Neural cell (in vitro differentiated cells): ENCODE measurements around the gene NBL1. TPM values are rescaled to one million over a fixed set of nuclear protein-coding genes. Genes with fewer than 3 reads are reported as not detected.

Experiments
- H2AFZ ChIP-seq: fragments of 200-600, 300-800 bp; sonication (generic), shearing (Covaris generic); 2 replicates; pipeline ENCODE4 v1.6.0; 2014; ENCODE audit warnings: low read depth, mild to moderate bottlenecking, antibody characterized with exemption, low read length, moderate library complexity
- H3F3A ChIP-seq: fragments of 200-600 bp; shearing (Covaris generic); 2 replicates; pipeline ENCODE4 v1.6.1; 2016; ENCODE audit warnings: mild to moderate bottlenecking, moderate library complexity, mixed read lengths, antibody characterized with exemption, low read length; ENCODE audit not compliant: insufficient read depth, poor library complexity, severe bottlenecking
- H3K27ac ChIP-seq: fragments of 200-600, 300-800 bp; sonication (generic), shearing (Covaris generic); 2 replicates; pipeline ENCODE4 v1.5.1; 2014; ENCODE audit warnings: mild to moderate bottlenecking, low read length, moderate library complexity
- H3K27me3 ChIP-seq: fragments of 300-800, 200-600 bp; sonication (generic), shearing (Covaris generic); 2 replicates; pipeline ENCODE4 v1.6.0; 2014; ENCODE audit warnings: mild to moderate bottlenecking, low read depth, low read length, moderate library complexity; ENCODE audit not compliant: insufficient read depth
- H3K36me3 ChIP-seq: fragments of 300-800, 200-600 bp; sonication (generic), shearing (Covaris generic); 2 replicates; pipeline ENCODE4 v1.5.1; 2014; ENCODE audit warnings: mild to moderate bottlenecking, antibody characterized with exemption, low read length, moderate library complexity; ENCODE audit not compliant: insufficient read depth
- H3K4me2 ChIP-seq: fragments of 300-800, 200-600 bp; sonication (generic), shearing (Covaris generic); 2 replicates; pipeline ENCODE4 v1.6.0; 2014; ENCODE audit warnings: mild to moderate bottlenecking, low read length
- H3K4me3 ChIP-seq: fragments of 300-800, 200-600 bp; sonication (generic), shearing (Covaris generic); 2 replicates; pipeline ENCODE4 v1.5.1; 2014; ENCODE audit warnings: mild to moderate bottlenecking, low read length, moderate library complexity
- H3K79me2 ChIP-seq: fragments of 200-600 bp; shearing (Covaris generic); replicated peaks from 2 replicates; pipeline ENCODE4 v1.6.0; 2014; ENCODE audit warnings: mild to moderate bottlenecking, low read length, moderate library complexity; ENCODE audit not compliant: insufficient read depth
- H3K9ac ChIP-seq: fragments of 300-800, 200-600 bp; sonication (generic), shearing (Covaris generic); 2 replicates; pipeline ENCODE4 v1.6.1; 2016; ENCODE audit warnings: mild to moderate bottlenecking, low read length, mixed read lengths
- H3K9me2 ChIP-seq: fragments of 200-600 bp; shearing (Covaris generic); 2 replicates; pipeline ENCODE4 v1.6.1; 2016; ENCODE audit warnings: mild to moderate bottlenecking, low read length, mixed read lengths; ENCODE audit not compliant: insufficient read depth
- H3K9me3 ChIP-seq: fragments of 200-600, 300-800 bp; sonication (generic), shearing (Covaris generic); 2 replicates; pipeline ENCODE4 v1.6.1; 2016; ENCODE audit warnings: mild to moderate bottlenecking, mixed run types, low read length, moderate library complexity, mixed read lengths
- H4K20me1 ChIP-seq: fragments of 200-600 bp; shearing (Covaris generic); 2 replicates; pipeline ENCODE4 v1.6.1; 2016; ENCODE audit warnings: mild to moderate bottlenecking, mixed run types; ENCODE audit not compliant: insufficient read depth
- EP300 ChIP-seq: fragments of 450-650 bp; conservative IDR thresholded peaks from 2 replicates; pipeline ENCODE4 v1.6.1; 2014; ENCODE audit warnings: antibody characterized with exemption, mild to moderate bottlenecking, moderate library complexity; ENCODE audit not compliant: poor library complexity, severe bottlenecking
- EZH2 ChIP-seq: fragments of 200-600, 300-800 bp; shearing (Covaris generic), sonication (generic); IDR thresholded peaks from 2 replicates; pipeline ENCODE4 v1.6.1; 2014; ENCODE audit warnings: antibody characterized with exemption, low read length, borderline replicate concordance, mild to moderate bottlenecking; ENCODE audit not compliant: insufficient read depth, poor library complexity, severe bottlenecking
- MXI1 ChIP-seq: fragments of 450-650 bp; conservative IDR thresholded peaks from 2 replicates; pipeline ENCODE4 v1.6.1; 2014; ENCODE audit warnings: antibody characterized with exemption, mild to moderate bottlenecking; ENCODE audit not compliant: poor library complexity, severe bottlenecking
- POLR2AphosphoS5 ChIP-seq: IDR thresholded peaks from 2 replicates; pipeline ENCODE4 v1.6.1; 2012
- RAD21 ChIP-seq: fragments of 450-650 bp; conservative IDR thresholded peaks from 2 replicates; pipeline ENCODE4 v1.6.1; 2014; ENCODE audit warnings: antibody characterized with exemption, mild to moderate bottlenecking, moderate library complexity
- REST ChIP-seq: IDR thresholded peaks from 2 replicates; pipeline ENCODE4 v1.6.1; 2012; ENCODE audit warnings: borderline replicate concordance
- SMC3 ChIP-seq: fragments of 450-650 bp; conservative IDR thresholded peaks from 2 replicates; pipeline ENCODE4 v1.6.1; 2014; ENCODE audit warnings: antibody characterized with exemption, mild to moderate bottlenecking, moderate library complexity; ENCODE audit not compliant: poor library complexity
- TAF1 ChIP-seq: IDR thresholded peaks from 2 replicates; pipeline ENCODE4 v1.6.1; 2012; ENCODE audit warnings: low read depth
- polyA minus RNA-seq: library from RNA; depleted of rRNA, polyadenylated mRNA; stranded (reverse); fragments of >200 nt; gene quantifications from 2 replicates; pipeline ENCODE4 v1.2.3, GENCODE V29; 2014
- polyA plus RNA-seq: library from polyadenylated mRNA; depleted of rRNA; stranded (reverse); fragments of >200 nt; gene quantifications from 2 replicates; pipeline ENCODE4 v1.2.3, GENCODE V29; 2014
- TF ChIP-seq, protein P1 (sequence below): fragments of 450-650 bp; IDR thresholded peaks from 2 replicates; pipeline ENCODE4 v1.5.1; 2014; ENCODE audit warnings: antibody characterized with exemption, mild to moderate bottlenecking, moderate library complexity; ENCODE audit not compliant: poor library complexity, severe bottlenecking

The NBL1 gene, protein sequence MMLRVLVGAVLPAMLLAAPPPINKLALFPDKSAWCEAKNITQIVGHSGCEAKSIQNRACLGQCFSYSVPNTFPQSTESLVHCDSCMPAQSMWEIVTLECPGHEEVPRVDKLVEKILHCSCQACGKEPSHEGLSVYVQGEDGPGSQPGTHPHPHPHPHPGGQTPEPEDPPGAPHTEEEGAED
- polyA plus RNA-seq, result 9.9 and 22.4 TPM in 2 replicates
- polyA minus RNA-seq, result 6.6 and 6.8 TPM in 2 replicates

DNA sequence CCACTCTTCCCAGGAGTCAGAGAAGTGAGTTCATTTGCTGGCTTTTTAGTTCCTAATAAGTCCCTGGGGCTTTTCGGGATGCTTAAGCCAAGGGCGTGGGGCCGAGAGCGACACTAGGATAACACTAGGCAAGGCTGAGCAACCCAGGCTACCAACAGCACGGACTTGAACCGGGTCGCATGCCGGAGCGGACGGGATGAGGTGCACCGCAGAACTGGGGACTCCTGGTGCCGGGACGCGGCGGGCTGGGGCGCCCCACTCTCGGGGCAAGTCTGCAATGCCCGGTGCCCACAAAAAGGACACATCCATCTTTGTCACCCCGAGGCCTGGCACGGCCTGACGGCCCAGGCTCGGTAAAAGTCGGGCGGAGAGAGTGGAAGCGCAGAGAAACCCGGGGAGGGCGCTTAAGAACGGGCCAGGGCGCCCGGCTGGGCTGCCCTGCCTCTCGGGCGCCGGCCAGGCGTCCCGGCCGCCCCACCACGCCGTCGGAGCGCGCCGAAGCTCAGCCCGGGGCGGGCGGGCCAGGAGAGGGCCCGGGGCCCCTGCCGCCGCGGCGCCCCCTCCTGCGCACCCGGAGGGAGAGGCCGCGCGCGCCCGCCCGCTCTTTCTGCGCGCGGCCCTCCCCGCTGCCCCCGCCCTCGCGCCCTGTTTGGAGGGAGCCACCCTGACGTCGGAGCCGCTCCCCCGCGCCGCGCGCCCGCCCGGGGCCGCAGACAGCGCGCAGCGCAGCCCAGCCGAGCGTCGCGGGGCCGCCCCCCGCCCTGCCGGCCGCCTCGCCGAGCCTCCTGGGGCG, at the start of gene NBL1:
NBL1 (plus strand) TSS at position 710 of the 793 bp plus-strand sequence. CDS start 10,720 bp downstream, outside the sequence.
- H3F3A ChIP-seq, result no peaks in the 10 kb centered on the region
- no peaks in the 10 kb centered on the region for H3K9me2 ChIP-seq
- peak within 1 kb of the TSS; percentile 67 for H3K4me3 ChIP-seq
- H3K36me3 ChIP-seq, result no peaks in the 10 kb centered on the region
- no peak within 1 kb of the TSS for H3K27ac ChIP-seq
- no peak within 1 kb of the TSS for H3K4me2 ChIP-seq
- H3K9me3 ChIP-seq, result no peaks in the 10 kb centered on the region
- H4K20me1 ChIP-seq, result no peaks in the 10 kb centered on the region
- H3K79me2 ChIP-seq, result no peaks in the 10 kb centered on the region
- no peak within 1 kb of the TSS for H2AFZ ChIP-seq
- peaks cover 34% of the 10 kb centered on the region for H3K27me3 ChIP-seq
- no peak for TF ChIP-seq TAF1
- H3K9ac ChIP-seq, result peak within 1 kb of the TSS; percentile 57

DNA sequence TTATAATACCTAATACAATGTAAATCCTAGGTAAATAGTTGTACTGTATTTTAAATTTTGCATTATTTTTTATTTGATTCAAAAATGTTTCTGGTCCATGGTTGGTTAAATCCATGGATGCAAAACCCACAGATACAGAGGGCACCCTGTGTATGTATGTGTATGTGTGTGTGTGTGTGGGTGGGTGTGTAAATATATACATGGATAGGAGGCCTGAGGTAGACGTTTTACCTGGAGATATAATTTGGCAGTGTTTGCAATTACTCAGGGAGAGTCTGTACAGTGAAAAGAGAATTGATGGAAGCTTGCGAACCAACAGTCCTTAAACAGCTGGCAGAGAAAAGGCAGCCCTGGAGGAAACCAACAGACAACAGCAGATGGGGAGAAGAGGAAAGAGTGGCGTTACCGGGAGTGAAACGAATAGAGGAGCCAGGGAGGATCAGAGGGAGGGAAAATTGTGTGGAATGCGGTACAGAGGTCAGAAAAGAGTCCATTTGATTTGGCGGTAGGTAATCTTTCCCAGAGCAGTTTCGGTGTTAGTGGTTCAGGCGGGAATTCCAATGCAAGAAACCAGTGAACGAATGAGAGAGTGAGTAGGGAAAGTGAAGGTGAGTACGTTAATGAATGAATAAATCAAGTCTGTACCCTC, 47.9 kb upstream of the NBL1 start:
- Histone ChIP-seq H3K27ac (peak overlapping the region; percentile 92), H3K4me2 (peak overlapping the region; percentile 86), H2AFZ (peak overlapping the region; percentile 74), H3K9ac (peak overlapping the region; percentile 88), H3F3A (peaks cover 6% of the 10 kb centered on the region), H3K9me3 (no peaks in the 10 kb centered on the region), H3K9me2 (no peaks in the 10 kb centered on the region), H3K79me2 (peaks cover 39% of the 10 kb centered on the region), H3K4me3 (peak overlapping the region; percentile 98), H3K36me3 (no peaks in the 10 kb centered on the region), H3K27me3 (no peaks in the 10 kb centered on the region), H4K20me1 (no peaks in the 10 kb centered on the region)
- TF ChIP-seq REST, result peak; percentile 41
- TF ChIP-seq SMC3, result no peak

DNA sequence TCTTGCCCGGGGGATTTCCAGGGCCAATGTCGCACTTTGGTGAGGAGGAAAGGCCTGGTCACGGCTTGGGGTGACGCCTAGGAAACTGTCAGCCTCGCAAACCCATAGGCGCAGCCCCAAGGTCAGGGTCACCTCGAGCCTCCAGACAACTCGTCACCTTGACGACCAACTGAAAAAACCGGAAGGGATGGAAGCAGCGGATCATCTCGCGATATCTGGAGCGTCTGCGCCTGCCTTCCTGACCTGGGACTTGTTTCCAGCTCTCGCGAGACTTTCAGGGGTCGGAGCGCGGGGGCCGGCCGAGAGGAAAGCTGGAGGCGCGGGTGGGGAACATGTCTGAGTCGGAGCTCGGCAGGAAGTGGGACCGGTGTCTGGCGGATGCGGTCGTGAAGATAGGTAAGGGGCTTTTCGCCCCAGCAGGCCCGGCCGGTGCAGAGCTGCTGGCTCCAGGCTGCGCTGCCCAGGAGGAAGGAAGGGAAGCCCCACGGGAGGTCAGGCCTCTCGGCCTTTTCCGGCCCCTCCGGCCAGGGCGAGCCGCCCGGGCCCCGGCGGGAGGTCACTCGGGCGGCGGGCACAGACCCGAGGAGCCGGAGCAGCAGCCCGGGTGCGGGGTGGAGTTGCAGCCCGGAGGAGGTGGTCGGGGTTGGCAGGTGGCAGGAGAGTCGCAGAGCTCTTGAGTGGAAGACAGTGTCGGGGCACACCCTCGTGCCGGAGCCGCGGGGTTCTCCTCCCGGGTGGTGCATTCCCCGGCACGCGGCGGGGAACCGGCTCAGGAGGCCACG, 47.2 kb upstream of the NBL1 start:
- H3K9ac ChIP-seq, result peak overlapping the region; percentile 88
- H3K27ac ChIP-seq, result peak overlapping the region; percentile 92
- no peaks in the 10 kb centered on the region for H3K9me3 ChIP-seq
- H3F3A ChIP-seq, result peaks cover 6% of the 10 kb centered on the region
- H3K4me2 ChIP-seq, result peak overlapping the region; percentile 88
- TF ChIP-seq POLR2AphosphoS5 (peak; percentile 72), EP300 (peak; percentile 19), MXI1 (no peak), SMC3 (no peak), RAD21 (peak; percentile 18), TAF1 (peak; percentile 73), EZH2 (no peak), REST (peak; percentile 9)
- TF ChIP-seq, protein P1, sequence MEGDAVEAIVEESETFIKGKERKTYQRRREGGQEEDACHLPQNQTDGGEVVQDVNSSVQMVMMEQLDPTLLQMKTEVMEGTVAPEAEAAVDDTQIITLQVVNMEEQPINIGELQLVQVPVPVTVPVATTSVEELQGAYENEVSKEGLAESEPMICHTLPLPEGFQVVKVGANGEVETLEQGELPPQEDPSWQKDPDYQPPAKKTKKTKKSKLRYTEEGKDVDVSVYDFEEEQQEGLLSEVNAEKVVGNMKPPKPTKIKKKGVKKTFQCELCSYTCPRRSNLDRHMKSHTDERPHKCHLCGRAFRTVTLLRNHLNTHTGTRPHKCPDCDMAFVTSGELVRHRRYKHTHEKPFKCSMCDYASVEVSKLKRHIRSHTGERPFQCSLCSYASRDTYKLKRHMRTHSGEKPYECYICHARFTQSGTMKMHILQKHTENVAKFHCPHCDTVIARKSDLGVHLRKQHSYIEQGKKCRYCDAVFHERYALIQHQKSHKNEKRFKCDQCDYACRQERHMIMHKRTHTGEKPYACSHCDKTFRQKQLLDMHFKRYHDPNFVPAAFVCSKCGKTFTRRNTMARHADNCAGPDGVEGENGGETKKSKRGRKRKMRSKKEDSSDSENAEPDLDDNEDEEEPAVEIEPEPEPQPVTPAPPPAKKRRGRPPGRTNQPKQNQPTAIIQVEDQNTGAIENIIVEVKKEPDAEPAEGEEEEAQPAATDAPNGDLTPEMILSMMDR, result no peak
- peaks cover 42% of the 10 kb centered on the region for H3K79me2 ChIP-seq
- H3K36me3 ChIP-seq, result no peaks in the 10 kb centered on the region
- no peaks in the 10 kb centered on the region for H3K27me3 ChIP-seq
- no peaks in the 10 kb centered on the region for H3K9me2 ChIP-seq
- H3K4me3 ChIP-seq, result peak overlapping the region; percentile 98
- H2AFZ ChIP-seq, result peak overlapping the region; percentile 74
- no peaks in the 10 kb centered on the region for H4K20me1 ChIP-seq
